B cell (primary cell): ENCODE data around the gene DOCK6. TPM values are rescaled to one million over a fixed set of nuclear protein-coding genes. Genes with fewer than 3 reads are reported as not detected.

Experiments used
- ATAC-seq: fragments of 200-7000 bp; cut with Tn5 transposase; one replicate; pipeline ENCODE4 v1.10.0; 2021; ENCODE audit warnings: low read depth, mild to moderate bottlenecking, moderate number of reproducible peaks, moderate library complexity
- CTCF ChIA-PET: fragments of 350-600 bp; sonication (Branson Sonifier 250); formaldehyde crosslinking; loops from one replicate; lab custom pipeline; 2021; ENCODE audit warnings: antibody characterized with exemption, inconsistent platforms; lab: Charles Lee
- POLR2A ChIA-PET: fragments of 350-600 bp; sonication (Branson Sonifier 250); formaldehyde crosslinking; loops from one replicate; lab custom pipeline; 2021; ENCODE audit warnings: antibody characterized with exemption; lab: Charles Lee
- DNase-seq: peaks from one replicate; pipeline ENCODE4 v3.0.0; 2013
- H2AFZ ChIP-seq: 2 replicates; pipeline ENCODE4 v1.6.1; 2012; ENCODE audit warnings: mild to moderate bottlenecking, low read depth, low read length; ENCODE audit not compliant: insufficient read depth, poor library complexity, severe bottlenecking
- H3K27ac ChIP-seq, 2 donors: 1 replicate in 1 of 2; 2 replicates in 1 of 2; pipeline ENCODE4 v1.5.1; 2012 to 2013; ENCODE audit warnings: low read length in 2 of 2, mild to moderate bottlenecking in 2 of 2, moderate library complexity in 1 of 2
- H3K27me3 ChIP-seq, 4 experiments: fragments of 200-600 bp in 1 of 4; sonication (generic) in 1 of 4; replicated peaks in 1 of 4; 1 replicate in 2 of 4; 2 replicates in 2 of 4; pipeline versions ENCODE4 v1.6.1 to v1.7.0; 2013 to 2016; ENCODE audit warnings: low read length in 3 of 4, mild to moderate bottlenecking in 2 of 4, mixed read lengths in 1 of 4, moderate library complexity in 1 of 4; ENCODE audit not compliant: insufficient read depth in 4 of 4, control insufficient read depth in 3 of 4; ENCODE audit errors: control extremely low read depth in 1 of 4
- H3K36me3 ChIP-seq, 2 experiments: replicated peaks in 1 of 2; 1 replicate in 1 of 2; 2 replicates in 1 of 2; pipeline versions ENCODE4 v1.6.1 to v1.7.1; 2013; ENCODE audit warnings: low read length in 1 of 2; ENCODE audit not compliant: insufficient read depth in 2 of 2, control insufficient read depth in 1 of 2; ENCODE audit errors: control extremely low read depth in 1 of 2, extremely low read depth in 1 of 2
- H3K4me1 ChIP-seq, 2 donors: fragments of 200-600 bp in 1 of 2; sonication (generic) in 1 of 2; 1 replicate in 1 of 2; 2 replicates in 1 of 2; pipeline versions ENCODE4 v1.5.1 to v1.6.1; 2013 to 2017; ENCODE audit warnings: low read length in 2 of 2; ENCODE audit not compliant: control insufficient read depth in 2 of 2, insufficient read depth in 2 of 2
- H3K4me2 ChIP-seq: replicated peaks from 2 replicates; pipeline ENCODE3; 2012; ENCODE audit warnings: mild to moderate bottlenecking, low read depth, low read length; ENCODE audit not compliant: poor library complexity, severe bottlenecking
- H3K4me3 ChIP-seq, 5 experiments: fragments of 200-600 bp in 1 of 5; sonication (generic) in 1 of 5; 1 replicate in 3 of 5; 2 replicates in 2 of 5; pipeline versions ENCODE4 v1.5.1 to v1.7.0; 2011 to 2016; ENCODE audit warnings: low read length in 4 of 5, mild to moderate bottlenecking in 4 of 5, low read depth in 2 of 5, control low read depth in 1 of 5, moderate library complexity in 1 of 5; ENCODE audit not compliant: insufficient read depth in 1 of 5; ENCODE audit errors: control extremely low read depth in 1 of 5, extremely low read depth in 1 of 5
- H3K79me2 ChIP-seq: fragments of 200-600 bp; sonication (generic); one replicate; pipeline ENCODE4 v1.6.0; 2016; ENCODE audit warnings: low read length; ENCODE audit not compliant: control insufficient read depth, insufficient read depth
- H3K9ac ChIP-seq: fragments of 200-600 bp; sonication (generic); 2 replicates; pipeline ENCODE4 v1.6.1; 2017; ENCODE audit warnings: mild to moderate bottlenecking, low read length, moderate library complexity
- H3K9me3 ChIP-seq, 3 donors: one replicate each; pipeline versions ENCODE4 v1.6.1 to v1.7.1; 2013; ENCODE audit warnings: low read length in 2 of 3; ENCODE audit not compliant: control insufficient read depth in 2 of 3, insufficient read depth in 1 of 3; ENCODE audit errors: control extremely low read depth in 1 of 3
- H4K20me1 ChIP-seq: 2 replicates; pipeline ENCODE4 v1.6.0; 2012; ENCODE audit warnings: mild to moderate bottlenecking, low read length; ENCODE audit not compliant: insufficient read depth, control insufficient read depth, poor library complexity, severe bottlenecking
- H3K27ac Mint-ChIP-seq: one replicate; pipeline ENCODE4 v1.8.0; 2021; ENCODE audit warnings: mixed read lengths
- H3K27me3 Mint-ChIP-seq: one replicate; pipeline ENCODE4 v1.8.0; 2021; ENCODE audit warnings: mixed read lengths
- H3K4me1 Mint-ChIP-seq: one replicate; pipeline ENCODE4 v1.8.0; 2021; ENCODE audit warnings: mixed read lengths
- H3K4me3 Mint-ChIP-seq: one replicate; pipeline ENCODE4 v1.8.0; 2021; ENCODE audit warnings: mixed read lengths
- H3K9me3 Mint-ChIP-seq: one replicate; pipeline ENCODE4 v1.8.0; 2022; ENCODE audit warnings: mixed read lengths; ENCODE audit not compliant: insufficient read depth
- EZH2 ChIP-seq: IDR thresholded peaks from 2 replicates; pipeline ENCODE4 v1.6.1; 2012; ENCODE audit warnings: borderline replicate concordance, low read depth, mild to moderate bottlenecking, moderate library complexity, low read length; ENCODE audit not compliant: insufficient read depth, poor library complexity, severe bottlenecking
- WGBS: methylation state at CpG from one replicate; pipeline ENCODE4 v1.1.5; 2013; ENCODE audit warnings: missing lambda C conversion rate; ENCODE audit not compliant: insufficient coverage; 5-methylcytosine and 5-hydroxymethylcytosine counted together
- intact Hi-C: fragments of 100-400 bp; cut with micrococcal nuclease; formaldehyde crosslinking; loops from one replicate; pipeline ENCODE4 v1.10.0; 2022
- polyA plus RNA-seq: library from polyadenylated mRNA; depleted of rRNA; stranded (reverse); fragments of >200 nt; gene quantifications from 2 replicates; pipeline ENCODE4 v1.2.3, GENCODE V29; 2012
- total RNA-seq, 2 donors: library from RNA; stranded (reverse); fragments of 120-200 nt in 1 of 2; gene quantifications; 1 replicate in 1 of 2; 2 replicates in 1 of 2; pipeline versions ENCODE4 v1.2.3 to v1.2.4, GENCODE V29; 2013 to 2022
- TF ChIP-seq, protein P1 (sequence below): fragments of 200-600 bp; IDR thresholded peaks from one replicate; pipeline ENCODE4 v1.8.0; 2022; ENCODE audit warnings: antibody characterized with exemption, mild to moderate bottlenecking

The DOCK6 gene
- total and polyA plus RNA-seq, 2 donors (not counting 1 experiment from before 2014, with no cell fraction given): 5.3 to 11.9 TPM

GRCh38 chr19:11263726-11264125 lies 1.4 kb upstream of the DOCK6 start:
- H3K9ac ChIP-seq: no peak overlapping the region
- POLR2A ChIA-PET: no interaction called here
- peaks cover 0 to 16% (median 2%) of the 10 kb centered on the region in 4 experiments for H3K27me3 ChIP-seq
- H3K79me2 ChIP-seq: no peaks in the 10 kb centered on the region
- no peaks in the 10 kb centered on the region for H3K36me3 ChIP-seq
- no peak overlapping the region for H3K4me3 ChIP-seq
- H3K4me2 ChIP-seq: no peak overlapping the region
- 95% methylated on average over 2 of the region's 6 CpGs for WGBS
- intact Hi-C loops: no loop called here
- no peak overlapping the region for H2AFZ ChIP-seq
- H3K27me3 Mint-ChIP-seq: peaks cover 11% of the 10 kb centered on the region
- no peak overlapping the region for H3K27ac Mint-ChIP-seq
- CTCF ChIA-PET: no interaction called here
- peaks cover 3% of the 10 kb centered on the region for H3K4me1 Mint-ChIP-seq
- H4K20me1 ChIP-seq: no peaks in the 10 kb centered on the region
- DNase-seq (no peak), ATAC-seq (no peak)
- no peaks in the 10 kb centered on the region for H3K9me3 Mint-ChIP-seq
- H3K4me1 ChIP-seq: peaks cover 7 to 13% of the 10 kb centered on the region in 2 donors
- H3K9me3 ChIP-seq: peaks cover 0 to 5% (median 0%) of the 10 kb centered on the region in 3 donors
- no peak overlapping the region for H3K27ac ChIP-seq
- no peak for TF ChIP-seq EZH2
- TF ChIP-seq, protein P1, sequence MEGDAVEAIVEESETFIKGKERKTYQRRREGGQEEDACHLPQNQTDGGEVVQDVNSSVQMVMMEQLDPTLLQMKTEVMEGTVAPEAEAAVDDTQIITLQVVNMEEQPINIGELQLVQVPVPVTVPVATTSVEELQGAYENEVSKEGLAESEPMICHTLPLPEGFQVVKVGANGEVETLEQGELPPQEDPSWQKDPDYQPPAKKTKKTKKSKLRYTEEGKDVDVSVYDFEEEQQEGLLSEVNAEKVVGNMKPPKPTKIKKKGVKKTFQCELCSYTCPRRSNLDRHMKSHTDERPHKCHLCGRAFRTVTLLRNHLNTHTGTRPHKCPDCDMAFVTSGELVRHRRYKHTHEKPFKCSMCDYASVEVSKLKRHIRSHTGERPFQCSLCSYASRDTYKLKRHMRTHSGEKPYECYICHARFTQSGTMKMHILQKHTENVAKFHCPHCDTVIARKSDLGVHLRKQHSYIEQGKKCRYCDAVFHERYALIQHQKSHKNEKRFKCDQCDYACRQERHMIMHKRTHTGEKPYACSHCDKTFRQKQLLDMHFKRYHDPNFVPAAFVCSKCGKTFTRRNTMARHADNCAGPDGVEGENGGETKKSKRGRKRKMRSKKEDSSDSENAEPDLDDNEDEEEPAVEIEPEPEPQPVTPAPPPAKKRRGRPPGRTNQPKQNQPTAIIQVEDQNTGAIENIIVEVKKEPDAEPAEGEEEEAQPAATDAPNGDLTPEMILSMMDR: no peak
- peak overlapping the region; percentile 79 for H3K4me3 Mint-ChIP-seq

DNA sequence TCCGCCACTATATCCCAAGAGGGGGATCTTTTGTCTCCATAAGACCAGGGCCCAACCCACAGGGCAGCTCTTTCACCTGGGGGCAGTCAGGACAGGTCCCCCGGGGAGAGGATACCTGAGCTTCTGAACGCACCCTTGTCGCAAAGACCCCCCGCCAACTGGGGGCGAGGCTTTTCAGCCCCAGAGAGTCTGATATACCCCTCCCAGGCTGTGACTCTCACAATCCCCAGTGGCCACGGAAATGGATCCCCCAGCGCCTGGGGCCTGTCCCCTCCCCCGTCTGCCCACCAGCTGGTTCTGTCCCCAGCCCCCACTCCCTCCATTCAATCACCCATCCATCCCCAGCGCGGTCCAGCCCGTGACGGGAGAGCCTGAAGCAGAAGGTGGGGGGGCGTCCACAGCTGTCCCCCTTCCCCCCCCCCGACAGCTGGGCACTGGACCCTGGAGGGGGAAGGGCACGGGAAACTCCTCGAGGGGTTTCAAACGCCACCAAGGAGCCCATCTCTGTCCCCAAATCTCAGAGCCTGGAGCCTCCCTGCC lies 823 bp downstream of the DOCK6 start:
- WGBS: 47% methylated on average over 13 of the region's 18 CpGs
- H3K27me3 ChIP-seq: peaks cover 0 to 14% (median 2%) of the 10 kb centered on the region in 4 experiments
- peaks cover 0 to 5% (median 0%) of the 10 kb centered on the region in 3 donors for H3K9me3 ChIP-seq
- H3K4me3 ChIP-seq: peak overlapping the region; percentile 7 to 80 (median 59)
- intact Hi-C loops: no loop called here
- ChIA-PET POLR2A (interaction anchor here (0.7 kb wide), 1 partner anchor 20 kb away, joined by 3 read pairs; no protein-coding TSS in a partner anchor), CTCF (no interaction called here)
- no peak for DNase-seq
- peak overlapping the region; percentile 76 for H3K4me3 Mint-ChIP-seq
- no peak overlapping the region for H3K27ac ChIP-seq
- peaks cover 3% of the 10 kb centered on the region for H3K4me1 Mint-ChIP-seq
- peak overlapping the region; percentile 71 for H3K9ac ChIP-seq
- peak overlapping the region; percentile 95 for H3K4me2 ChIP-seq
- no peak for ATAC-seq
- no peak for TF ChIP-seq EZH2
- TF ChIP-seq, protein P1: no peak
- H3K4me1 ChIP-seq: peaks cover 7 to 13% of the 10 kb centered on the region in 2 donors
- no peaks in the 10 kb centered on the region for H3K79me2 ChIP-seq
- H3K36me3 ChIP-seq: no peaks in the 10 kb centered on the region
- peak overlapping the region; percentile 79 for H2AFZ ChIP-seq
- H3K27ac Mint-ChIP-seq: no peak overlapping the region
- no peaks in the 10 kb centered on the region for H3K9me3 Mint-ChIP-seq
- H3K27me3 Mint-ChIP-seq: peaks cover 6% of the 10 kb centered on the region
- H4K20me1 ChIP-seq: no peaks in the 10 kb centered on the region
